Activated T-helper 2 cell treated with anti-CD3 and anti-CD28 coated beads, Interferon-gamma antibody, Interleukin-2, Interleukin-4, amounts not matched to agents 10 μg/mL and 5 μg/mL and 100 μg/mL, durations not matched to agents 14 hours and 24 hours and 36 hours (primary cell): Measurements from ENCODE around the gene PDE8A. TPM values are rescaled to one million over a fixed set of nuclear protein-coding genes. Genes with fewer than 3 reads are reported as not detected.
"Not testable (repeated sequence)": the region's sequence is repeated elsewhere in the genome, so short reads cannot be mapped to it uniquely, and the experiment has no call there.

ENCODE experiments used
- DNase-seq: peaks from one replicate; pipeline ENCODE4 v3.0.0; 2021; ENCODE audit warnings: low spot score
- H3K27ac Mint-ChIP-seq: one replicate; pipeline ENCODE4 v1.8.0; 2021; ENCODE audit warnings: mixed read lengths
- H3K27me3 Mint-ChIP-seq: one replicate; pipeline ENCODE4 v1.8.0; 2021; ENCODE audit warnings: low read depth, mixed read lengths
- H3K36me3 Mint-ChIP-seq: one replicate; pipeline ENCODE4 v1.8.0; 2021; ENCODE audit warnings: low read depth, mixed read lengths
- H3K4me1 Mint-ChIP-seq: one replicate; pipeline ENCODE4 v1.8.0; 2021; ENCODE audit warnings: low read depth, mixed read lengths
- H3K4me3 Mint-ChIP-seq: one replicate; pipeline ENCODE4 v1.8.0; 2021; ENCODE audit warnings: low read depth, mild to moderate bottlenecking, moderate library complexity, mixed read lengths
- H3K9me3 Mint-ChIP-seq: one replicate; pipeline ENCODE4 v1.8.0; 2021; ENCODE audit warnings: mixed read lengths
- intact Hi-C: fragments of 100-400 bp; cut with micrococcal nuclease; formaldehyde crosslinking; loops from one replicate; pipeline ENCODE4 v1.15.1; 2023
- total RNA-seq: library from RNA; stranded (reverse); gene quantifications from 2 replicates; pipeline ENCODE4 v1.2.3, GENCODE V29; 2022

PDE8A gene
- total RNA-seq, 1 donor from 2014 or later, result 20.4 TPM

- Mint-ChIP-seq H3K27me3 (peaks cover 17% of the 10 kb centered on the region), H3K4me3 (no peak overlapping the region), H3K36me3 (no peaks in the 10 kb centered on the region), H3K9me3 (peaks cover 9% of the 10 kb centered on the region), H3K4me1 (peaks cover 9% of the 10 kb centered on the region), H3K27ac (no peak overlapping the region)
- intact Hi-C loops, result no loop called here
- DNase-seq, result no peak
Measured at GRCh38 chr15:85155857-85156256, 174.2 kb downstream of the PDE8A start.

- intact Hi-C loops, result no loop called here
- H3K36me3 Mint-ChIP-seq, result no peaks in the 10 kb centered on the region
- no peak overlapping the region for H3K4me3 Mint-ChIP-seq
- H3K27me3 Mint-ChIP-seq, result peaks cover 17% of the 10 kb centered on the region
- H3K4me1 Mint-ChIP-seq, result peaks cover 9% of the 10 kb centered on the region
- H3K9me3 Mint-ChIP-seq, result peaks cover 12% of the 10 kb centered on the region
- H3K27ac Mint-ChIP-seq, result no peak overlapping the region
- DNase-seq, result no peak
Measured at GRCh38 chr15:85157344-85157743, 175.7 kb downstream of the PDE8A start.

GRCh38 chr15:85162237-85162636, 180.6 kb downstream of the PDE8A start:
- no peak for DNase-seq
- H3K4me1 Mint-ChIP-seq, result no peaks in the 10 kb centered on the region
- H3K4me3 Mint-ChIP-seq, result no peak overlapping the region
- no peaks in the 10 kb centered on the region for H3K36me3 Mint-ChIP-seq
- H3K27me3 Mint-ChIP-seq, result peaks cover 26% of the 10 kb centered on the region
- peaks cover 5% of the 10 kb centered on the region for H3K9me3 Mint-ChIP-seq
- no peak overlapping the region for H3K27ac Mint-ChIP-seq
- intact Hi-C loops, result no loop called here

DNA sequence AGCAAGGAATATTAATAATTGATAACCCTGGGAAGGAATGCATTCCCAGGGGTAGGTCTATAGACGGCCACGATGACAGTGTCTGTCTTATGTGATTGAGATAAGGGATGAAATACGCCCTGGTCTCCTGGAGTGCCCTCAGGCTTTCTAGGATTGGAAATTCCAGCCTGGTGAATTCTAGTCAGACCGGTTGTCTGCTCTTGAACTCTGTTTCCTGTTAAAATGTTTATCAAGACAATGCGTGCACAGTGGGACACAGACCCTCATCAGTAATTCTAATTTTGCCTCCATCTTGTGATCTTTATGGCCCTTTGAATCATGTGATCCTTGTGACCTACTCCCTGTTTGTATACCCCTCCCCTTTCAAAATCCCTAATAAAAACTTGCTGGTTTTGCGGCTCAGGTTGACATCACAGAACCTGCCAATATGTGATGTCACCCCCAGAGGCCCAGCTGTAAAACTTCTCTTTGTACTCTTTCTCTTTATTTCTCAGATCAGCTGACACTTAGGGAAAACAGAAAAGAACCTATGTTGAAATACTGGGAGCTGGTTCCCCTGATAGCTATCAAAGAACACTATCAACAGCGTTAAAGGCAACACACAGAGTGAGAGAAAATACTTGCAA, 183.3 kb downstream of the PDE8A start:
- Mint-ChIP-seq H3K9me3 (peaks cover 5% of the 10 kb centered on the region), H3K27me3 (peaks cover 31% of the 10 kb centered on the region), H3K36me3 (no peaks in the 10 kb centered on the region), H3K27ac (no peak overlapping the region), H3K4me3 (no peak overlapping the region), H3K4me1 (peaks cover 1% of the 10 kb centered on the region)
- intact Hi-C loops, result no loop called here
- DNase-seq, result no peak

DNA sequence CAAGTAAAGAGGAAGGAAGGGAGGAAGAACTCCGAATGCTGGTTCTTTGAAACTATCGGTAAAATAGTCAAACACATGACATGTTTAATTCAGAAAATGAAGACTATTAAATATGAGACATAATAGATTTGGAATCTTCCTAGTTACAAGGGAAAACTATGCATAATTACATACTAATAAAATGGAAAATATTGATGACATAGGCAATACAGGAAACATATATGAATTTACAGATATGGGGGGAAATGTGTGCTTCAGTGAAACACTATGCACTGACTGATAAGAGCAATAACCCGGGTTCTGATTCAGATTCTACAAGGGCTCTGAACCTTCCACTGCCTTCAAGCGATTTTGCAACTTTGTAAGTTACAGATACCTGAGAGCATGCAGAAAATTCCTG, 185.9 kb downstream of the PDE8A start:
- Mint-ChIP-seq H3K4me1 (peaks cover 1% of the 10 kb centered on the region), H3K36me3 (no peaks in the 10 kb centered on the region), H3K4me3 (no peak overlapping the region), H3K27me3 (peaks cover 40% of the 10 kb centered on the region), H3K27ac (no peak overlapping the region), H3K9me3 (peaks cover 20% of the 10 kb centered on the region)
- intact Hi-C loops, result no loop called here
- no peak for DNase-seq

DNA sequence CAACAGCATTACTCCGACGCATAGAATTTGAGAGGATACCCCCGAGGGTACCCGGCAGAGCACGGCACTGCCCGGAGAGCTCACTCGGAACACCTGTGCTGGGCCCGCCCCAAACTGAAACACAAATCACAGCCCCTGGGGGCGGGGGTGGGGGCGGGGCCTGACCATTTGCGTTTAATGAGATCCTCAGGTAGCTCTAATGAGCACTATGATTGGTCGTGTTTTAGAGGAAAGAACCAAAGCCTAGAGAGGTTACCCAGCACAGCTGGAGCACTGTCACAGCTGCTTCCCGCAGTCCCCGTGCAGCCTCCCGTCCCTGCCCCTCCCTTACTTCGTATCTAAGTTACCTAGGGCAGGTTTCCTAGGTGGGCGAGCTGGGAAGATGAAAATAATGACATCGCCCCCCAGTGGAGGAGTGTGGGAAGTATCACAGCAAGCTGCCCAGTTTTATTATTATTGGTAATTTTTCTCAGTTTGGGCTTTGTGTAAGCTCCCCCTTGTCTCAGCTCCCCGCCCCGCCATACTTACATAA, 187.1 kb downstream of the PDE8A start:
- H3K4me1 Mint-ChIP-seq, result peaks cover 1% of the 10 kb centered on the region
- no peak overlapping the region for H3K27ac Mint-ChIP-seq
- H3K27me3 Mint-ChIP-seq, result peaks cover 40% of the 10 kb centered on the region
- H3K9me3 Mint-ChIP-seq, result peaks cover 23% of the 10 kb centered on the region
- intact Hi-C loops, result no loop called here
- no peaks in the 10 kb centered on the region for H3K36me3 Mint-ChIP-seq
- no peak overlapping the region for H3K4me3 Mint-ChIP-seq
- no peak for DNase-seq

- intact Hi-C loops, result no loop called here
- no peak for DNase-seq
- H3K36me3 Mint-ChIP-seq, result no peaks in the 10 kb centered on the region
- H3K9me3 Mint-ChIP-seq, result peaks cover 23% of the 10 kb centered on the region
- H3K4me1 Mint-ChIP-seq, result peaks cover 8% of the 10 kb centered on the region
- no peak overlapping the region for H3K4me3 Mint-ChIP-seq
- peaks cover 26% of the 10 kb centered on the region for H3K27me3 Mint-ChIP-seq
- no peak overlapping the region for H3K27ac Mint-ChIP-seq
Measured at GRCh38 chr15:85171736-85172135, 190.1 kb downstream of the PDE8A start.

DNA sequence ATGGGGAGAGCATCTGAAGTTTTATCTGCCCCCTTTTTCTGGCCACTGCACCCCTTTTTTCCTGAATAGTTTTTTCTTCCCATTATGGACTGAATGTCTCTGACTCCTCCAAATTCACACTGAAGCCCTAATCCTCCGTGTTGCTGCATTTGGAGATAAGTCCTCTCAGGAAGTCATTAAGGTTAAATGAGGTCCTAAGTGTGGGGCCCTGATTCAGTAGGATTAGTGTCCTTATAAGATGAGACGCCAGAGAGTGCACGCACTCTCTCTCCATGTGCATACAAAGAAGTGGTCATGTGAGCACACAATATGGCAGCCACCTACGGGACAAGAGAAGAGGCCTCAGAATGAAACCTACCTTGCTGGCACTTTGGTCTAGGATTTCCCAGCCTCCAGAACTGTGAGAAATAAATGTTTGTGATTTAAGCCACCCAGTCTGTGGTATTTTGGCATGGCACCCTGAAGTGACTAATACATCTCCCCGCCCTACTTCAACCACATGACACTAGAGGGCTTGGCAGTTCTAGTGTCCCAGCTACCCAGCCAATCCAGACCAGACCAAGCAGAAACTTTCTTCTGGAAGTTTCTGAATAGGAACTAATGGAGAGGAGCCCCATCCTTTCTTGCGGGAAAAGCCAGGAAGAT, 191.3 kb downstream of the PDE8A start:
- H3K27me3 Mint-ChIP-seq, result peaks cover 16% of the 10 kb centered on the region
- intact Hi-C loops, result no loop called here
- no peak overlapping the region for H3K4me3 Mint-ChIP-seq
- no peaks in the 10 kb centered on the region for H3K36me3 Mint-ChIP-seq
- no peak overlapping the region for H3K27ac Mint-ChIP-seq
- peaks cover 23% of the 10 kb centered on the region for H3K9me3 Mint-ChIP-seq
- H3K4me1 Mint-ChIP-seq, result peaks cover 8% of the 10 kb centered on the region
- no peak for DNase-seq

DNA sequence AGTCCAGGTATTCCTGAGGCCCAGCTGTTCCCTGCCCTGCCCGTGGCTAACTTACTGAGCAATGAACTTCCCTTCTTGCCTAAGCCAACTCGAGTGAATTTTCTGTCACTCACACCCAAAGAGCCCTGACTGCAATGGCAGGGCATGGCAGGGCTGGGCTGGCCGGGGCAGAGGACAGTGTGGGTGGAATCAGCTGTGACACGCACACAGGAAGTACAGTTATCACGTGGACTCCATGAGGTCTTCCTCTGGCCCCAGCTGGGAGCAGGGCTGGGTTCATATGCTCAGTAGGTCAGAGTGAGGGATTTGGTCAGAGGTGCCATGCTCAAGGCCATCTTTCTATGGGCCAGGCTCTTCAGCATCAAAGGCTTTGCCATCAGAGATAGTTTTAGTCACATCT, 192.0 kb downstream of the PDE8A start:
- H3K36me3 Mint-ChIP-seq, H3K4me1 Mint-ChIP-seq, DNase-seq, intact Hi-C loops, H3K4me3 Mint-ChIP-seq, H3K27ac Mint-ChIP-seq: not testable (repeated sequence)
- Mint-ChIP-seq H3K27me3 (peaks cover 14% of the 10 kb centered on the region), H3K9me3 (peaks cover 23% of the 10 kb centered on the region)

GRCh38 chr15:85174521-85174920, 192.9 kb downstream of the PDE8A start:
- Mint-ChIP-seq H3K4me3 (no peak overlapping the region), H3K36me3 (no peaks in the 10 kb centered on the region), H3K9me3 (peaks cover 23% of the 10 kb centered on the region), H3K27me3 (peaks cover 9% of the 10 kb centered on the region), H3K4me1 (peaks cover 6% of the 10 kb centered on the region), H3K27ac (no peak overlapping the region)
- intact Hi-C loops, result no loop called here
- no peak for DNase-seq

DNA sequence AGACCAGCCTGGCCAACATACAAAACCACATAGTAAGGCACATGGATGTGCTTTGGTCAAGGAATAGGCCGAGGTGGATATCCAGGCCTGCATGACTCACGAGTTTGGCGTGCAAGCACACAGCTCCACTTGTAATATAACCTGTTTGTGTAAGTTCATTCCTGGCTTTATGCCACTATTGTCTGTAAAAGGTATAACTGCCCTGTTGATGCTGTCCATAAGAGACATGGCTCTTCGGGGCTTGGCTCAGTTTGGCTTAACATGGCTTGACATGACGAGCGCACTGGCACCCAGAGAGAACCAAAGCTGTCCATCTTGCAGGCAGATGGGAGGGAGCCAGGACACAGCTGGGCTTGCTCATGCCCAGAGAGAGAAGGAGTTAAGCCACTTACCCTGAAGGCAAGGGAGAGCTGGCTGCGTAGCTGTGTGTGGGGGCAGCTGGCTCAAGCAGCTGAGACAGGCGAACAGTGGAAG, 195.4 kb downstream of the PDE8A start:
- not testable (repeated sequence) for H3K27me3 Mint-ChIP-seq

DNA sequence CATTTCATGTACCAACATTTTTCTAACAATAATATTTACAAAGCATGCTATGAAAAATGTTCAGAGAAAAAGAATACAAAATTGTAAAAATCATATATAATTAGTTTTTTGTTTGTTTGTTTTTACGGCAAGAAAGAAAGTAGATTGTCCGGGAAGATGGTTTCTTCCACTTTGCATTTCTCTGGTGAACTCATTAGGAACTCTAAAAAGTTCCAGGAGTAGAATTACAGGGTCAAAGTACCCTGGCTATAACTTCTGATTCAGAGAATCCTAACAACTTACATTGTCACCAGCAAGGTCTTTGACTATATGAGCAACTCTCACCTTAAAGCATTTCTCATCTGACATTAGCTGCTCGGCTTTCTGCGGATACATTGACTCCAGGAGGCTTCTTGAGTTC, 196.7 kb downstream of the PDE8A start:
- intact Hi-C loops, result no loop called here
- H3K9me3 Mint-ChIP-seq, result no peaks in the 10 kb centered on the region
- peaks cover 12% of the 10 kb centered on the region for H3K27me3 Mint-ChIP-seq
- no peak overlapping the region for H3K27ac Mint-ChIP-seq
- H3K4me1 Mint-ChIP-seq, result peaks cover 6% of the 10 kb centered on the region
- no peak overlapping the region for H3K4me3 Mint-ChIP-seq
- DNase-seq, result no peak
- no peaks in the 10 kb centered on the region for H3K36me3 Mint-ChIP-seq

More for the DNA sequence above, 195.4 kb downstream of the PDE8A start:
- H3K4me1 Mint-ChIP-seq, H3K4me3 Mint-ChIP-seq, H3K9me3 Mint-ChIP-seq, DNase-seq, intact Hi-C loops, H3K36me3 Mint-ChIP-seq, H3K27ac Mint-ChIP-seq: not testable (repeated sequence)

DNA sequence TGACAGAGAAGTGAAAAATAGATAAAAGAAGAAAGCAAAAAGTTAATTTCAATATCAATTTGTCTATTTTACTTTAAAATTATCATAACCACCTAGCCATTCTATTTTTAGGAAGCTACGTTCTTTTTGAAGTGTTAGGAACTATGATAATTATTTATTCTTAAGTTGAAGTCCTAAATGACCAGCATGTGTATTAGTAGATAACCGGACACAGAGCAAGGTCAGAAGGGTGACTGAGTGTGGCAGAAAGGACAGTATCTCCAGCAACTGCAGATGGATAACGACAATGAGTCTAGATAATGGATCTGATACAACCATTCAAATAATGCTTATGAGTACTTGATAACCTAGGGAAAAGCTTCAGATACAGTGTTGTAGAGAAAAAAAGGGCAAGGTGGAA, 198.0 kb downstream of the PDE8A start:
- intact Hi-C loops, result no loop called here
- no peak overlapping the region for H3K4me3 Mint-ChIP-seq
- peaks cover under 1% of the 10 kb centered on the region for H3K4me1 Mint-ChIP-seq
- DNase-seq, result no peak
- peaks cover 12% of the 10 kb centered on the region for H3K27me3 Mint-ChIP-seq
- no peak overlapping the region for H3K27ac Mint-ChIP-seq
- no peaks in the 10 kb centered on the region for H3K9me3 Mint-ChIP-seq
- no peaks in the 10 kb centered on the region for H3K36me3 Mint-ChIP-seq
